ENCODE data around the gene UBP1. TPM values are rescaled to one million over a fixed set of nuclear protein-coding genes. Genes with fewer than 3 reads are reported as not detected.
"Not testable (repeated sequence)": the region's sequence is repeated elsewhere in the genome, so short reads cannot be mapped to it uniquely, and the experiment has no call there.

The UBP1 gene
- total RNA-seq, 1 experiment from 2014 or later: 90.8 TPM

- Mint-ChIP-seq H3K27me3 (ENCODE audit: insufficient read depth, unreplicated experiment) (no peaks in the 10 kb centered on the region), H3K9me3 (ENCODE audit: unreplicated experiment) (no peaks in the 10 kb centered on the region), H3K4me3 (ENCODE audit: unreplicated experiment) (peak overlapping the region; percentile 60), H3K27ac (ENCODE audit: unreplicated experiment) (peak overlapping the region; percentile 27), H3K36me3 (ENCODE audit: insufficient read depth, unreplicated experiment) (no peaks in the 10 kb centered on the region), H3K4me1 (ENCODE audit: low read depth, unreplicated experiment) (peaks cover 6% of the 10 kb centered on the region)
- Histone ChIP-seq H3K9me3 (no peaks in the 10 kb centered on the region), H3K36me3 (ENCODE audit: control insufficient read depth, insufficient read depth, low read length) (no peaks in the 10 kb centered on the region), H3K4me3 (ENCODE audit: low read depth, low read length) (no peak overlapping the region), H3K27me3 (replicated peaks; ENCODE audit: control insufficient read depth, insufficient read depth, low read length) (no peaks in the 10 kb centered on the region), H3K4me1 (peaks cover 17% of the 10 kb centered on the region)
- BruUV-seq (replicated peaks): no TSS peak
- no peak for TF ChIP-seq CTCF (IDR thresholded peaks at IDR 0.05; ENCODE audit: insufficient read depth in 1 of 2, low read depth in 1 of 2, low read length in 1 of 2, severe bottlenecking in 1 of 2, unreplicated experiment in 1 of 2)
- ChIA-PET POLR2A (no interaction called here), CTCF (interaction anchor here (0.6 to 1.8 kb wide), 3 partner anchors 17 to 1379 kb away, joined by 3 to 13 read pairs (median 4); no protein-coding TSS in a partner anchor)
- intact Hi-C loops (cut with micrococcal nuclease; ENCODE audit: unreplicated experiment): loop anchor here (1.0 kb wide), 2 partner anchors 29 to 37 kb away; no protein-coding TSS in a partner anchor
- peak; percentile 59 to 71 for DNase-seq
These were observed 84.6 kb downstream of the UBP1 start for GRCh38 chr3:33355611-33356010.

GRCh38 chr3:33339758-33340157 lies 100.4 kb downstream of the UBP1 start:
- ChIA-PET CTCF (no interaction called here), POLR2A (no interaction called here)
- Histone ChIP-seq H3K4me1 (no peaks in the 10 kb centered on the region), H3K36me3 (ENCODE audit: control insufficient read depth, insufficient read depth, low read length) (no peaks in the 10 kb centered on the region), H3K4me3 (ENCODE audit: low read depth, low read length) (no peak overlapping the region), H3K27me3 (replicated peaks; ENCODE audit: control insufficient read depth, insufficient read depth, low read length) (no peaks in the 10 kb centered on the region), H3K9me3 (peaks cover 8% of the 10 kb centered on the region)
- intact Hi-C loops (cut with micrococcal nuclease; ENCODE audit: unreplicated experiment): no loop called here
- peaks cover 12% of the 10 kb centered on the region for H3K9me3 Mint-ChIP-seq (ENCODE audit: unreplicated experiment)
- TF ChIP-seq CTCF (IDR thresholded peaks at IDR 0.05; ENCODE audit: insufficient read depth in 1 of 2, low read depth in 1 of 2, low read length in 1 of 2, severe bottlenecking in 1 of 2, unreplicated experiment in 1 of 2): no peak
- H3K4me1 Mint-ChIP-seq (ENCODE audit: low read depth, unreplicated experiment): no peaks in the 10 kb centered on the region
- no TSS peak for BruUV-seq (replicated peaks)
- H3K27ac Mint-ChIP-seq (ENCODE audit: unreplicated experiment): no peak overlapping the region
- no peak for DNase-seq
- H3K27me3 Mint-ChIP-seq (ENCODE audit: insufficient read depth, unreplicated experiment): no peaks in the 10 kb centered on the region
- no peak overlapping the region for H3K4me3 Mint-ChIP-seq (ENCODE audit: unreplicated experiment)
- no peaks in the 10 kb centered on the region for H3K36me3 Mint-ChIP-seq (ENCODE audit: insufficient read depth, unreplicated experiment)

GRCh38 chr3:33338936-33339465 lies 101.2 kb downstream of the UBP1 start:
- not testable (repeated sequence) for H3K36me3 Mint-ChIP-seq (ENCODE audit: insufficient read depth, unreplicated experiment)

More at GRCh38 chr3:33338936-33339465, 101.2 kb downstream of the UBP1 start:
- peaks cover 16% of the 10 kb centered on the region for H3K9me3 ChIP-seq
- CTCF ChIA-PET; H3K27ac Mint-ChIP-seq (ENCODE audit: unreplicated experiment); H3K4me1 Mint-ChIP-seq (ENCODE audit: low read depth, unreplicated experiment); H3K36me3 ChIP-seq (ENCODE audit: control insufficient read depth, insufficient read depth, low read length); BruUV-seq (replicated peaks); POLR2A ChIA-PET; intact Hi-C loops (cut with micrococcal nuclease; ENCODE audit: unreplicated experiment); DNase-seq; H3K4me3 ChIP-seq (ENCODE audit: low read depth, low read length); H3K27me3 ChIP-seq (replicated peaks; ENCODE audit: control insufficient read depth, insufficient read depth, low read length); H3K4me1 ChIP-seq; H3K27me3 Mint-ChIP-seq (ENCODE audit: insufficient read depth, unreplicated experiment); H3K4me3 Mint-ChIP-seq (ENCODE audit: unreplicated experiment): not testable (repeated sequence)
- peaks cover 19% of the 10 kb centered on the region for H3K9me3 Mint-ChIP-seq (ENCODE audit: unreplicated experiment)

Other genes starting within 250 kb of the UBP1 start
- not detected in 2 replicates for gene SUSD5, start 221.6 kb downstream of the UBP1 start, total RNA-seq (2022)
- gene FBXL2, start 163.0 kb downstream of the UBP1 start, total RNA-seq (2022): 8.5 and 10.8 TPM in 2 replicates

All from Caco-2 (cell line).